ENCODE results near the gene STK4. TPM values are rescaled to one million over a fixed set of nuclear protein-coding genes. Genes with fewer than 3 reads are reported as not detected.

STK4 gene
- polyA plus RNA-seq, 4 donors: 6.9 to 15.8 (median 8.9) TPM

DNA sequence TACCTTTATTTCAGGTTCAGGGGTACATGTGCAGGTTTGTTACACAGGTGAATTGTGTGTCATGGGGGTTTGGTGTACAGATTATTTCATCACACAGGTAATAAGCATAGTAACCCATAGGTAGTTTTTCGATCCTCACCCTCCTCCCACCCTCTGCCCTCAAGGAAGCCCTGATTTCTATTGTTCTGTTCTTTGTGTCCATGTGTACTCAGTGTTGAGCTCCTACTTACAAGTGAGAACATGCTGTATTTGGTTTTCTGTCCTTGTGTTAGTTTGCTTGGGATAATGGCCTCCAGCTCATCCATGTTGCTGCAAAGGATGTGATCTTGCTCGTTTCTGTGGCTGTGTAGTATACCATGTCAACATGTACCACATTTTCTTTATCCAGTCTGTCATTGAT is 66.0 kb downstream of the STK4 start:
- H3K9me3 ChIP-seq (ENCODE audit: control insufficient read depth in 2 of 2, insufficient read depth in 1 of 2, low read depth in 1 of 2, low read length in 1 of 2): no peaks in the 10 kb centered on the region
- DNase-seq: no peak
- FAIRE-seq: no peak
- H3K4me1 ChIP-seq (ENCODE audit: control insufficient read depth in 3 of 3, insufficient read depth in 2 of 3, low read depth in 1 of 3, low read length in 2 of 3): peaks cover 0 to 5% (median 0%) of the 10 kb centered on the region in 3 donors
- 87 to 90% (median 87%) methylated on average over 2 of the region's 2 CpGs for WGBS, 3 donors
- H3K27ac ChIP-seq (ENCODE audit: low read depth in 1 of 3, low read length in 2 of 3): no peak overlapping the region
- peaks cover 0 to 5% (median 3%) of the 10 kb centered on the region in 3 donors for H3K36me3 ChIP-seq (ENCODE audit: control insufficient read depth in 3 of 3, insufficient read depth in 2 of 3, low read depth in 1 of 3, low read length in 3 of 3)
- no peak overlapping the region for H3K4me3 ChIP-seq (ENCODE audit: low read depth in 1 of 3, low read length in 3 of 3)
- H3K27me3 ChIP-seq (ENCODE audit: control insufficient read depth in 3 of 3, insufficient read depth in 3 of 3, low read length in 3 of 3): no peaks in the 10 kb centered on the region

DNA sequence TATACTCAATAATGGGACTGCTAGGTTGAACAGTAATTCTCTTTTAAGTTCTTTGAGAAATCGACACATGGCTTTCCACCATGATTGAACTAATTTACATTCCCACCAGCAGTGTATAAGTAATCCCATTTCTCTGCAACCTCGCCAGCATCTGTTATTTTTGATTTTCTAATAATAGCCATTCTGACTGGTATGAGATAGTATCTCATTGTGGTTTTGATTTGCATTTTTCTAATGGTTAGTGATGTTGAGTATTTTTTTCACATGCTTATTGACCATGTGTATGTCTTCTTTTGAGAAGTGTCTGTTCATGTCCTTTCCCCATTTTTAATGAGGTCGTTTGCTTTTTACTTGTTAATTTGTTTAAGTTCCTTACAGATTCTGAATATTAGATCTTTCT is 66.5 kb downstream of the STK4 start:
- peaks cover 0 to 5% (median 0%) of the 10 kb centered on the region in 3 donors for H3K4me1 ChIP-seq (ENCODE audit: control insufficient read depth in 3 of 3, insufficient read depth in 2 of 3, low read depth in 1 of 3, low read length in 2 of 3)
- no peak overlapping the region for H3K4me3 ChIP-seq (ENCODE audit: low read depth in 1 of 3, low read length in 3 of 3)
- H3K27me3 ChIP-seq (ENCODE audit: control insufficient read depth in 3 of 3, insufficient read depth in 3 of 3, low read length in 3 of 3): no peaks in the 10 kb centered on the region
- peaks cover 0 to 5% (median 3%) of the 10 kb centered on the region in 3 donors for H3K36me3 ChIP-seq (ENCODE audit: control insufficient read depth in 3 of 3, insufficient read depth in 2 of 3, low read depth in 1 of 3, low read length in 3 of 3)
- H3K27ac ChIP-seq (ENCODE audit: low read depth in 1 of 3, low read length in 2 of 3): no peak overlapping the region
- no peaks in the 10 kb centered on the region for H3K9me3 ChIP-seq (ENCODE audit: control insufficient read depth in 2 of 2, insufficient read depth in 1 of 2, low read depth in 1 of 2, low read length in 1 of 2)
- DNase-seq (no peak), FAIRE-seq (no peak)
- WGBS, 3 donors: 83 to 86% (median 83%) methylated on average over 3 of the region's 3 CpGs

DNA sequence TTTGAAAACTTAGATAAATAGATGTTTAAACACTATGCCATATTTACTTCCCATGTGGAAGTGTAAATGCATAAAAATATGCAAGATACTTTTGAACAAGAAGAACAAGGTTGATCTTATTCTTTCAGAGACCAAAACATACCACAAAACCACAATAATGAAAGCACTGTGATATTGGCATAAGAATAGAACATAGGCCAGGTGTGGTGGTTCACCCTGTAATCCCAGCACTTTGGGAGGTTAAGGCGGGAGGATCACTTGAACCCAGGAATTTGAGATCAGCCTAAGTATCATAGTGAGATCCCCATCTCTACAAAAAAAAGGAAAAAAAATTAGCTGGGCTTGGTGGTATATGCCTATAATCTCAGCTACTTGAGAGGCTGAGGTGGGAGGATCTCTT is 68.1 kb downstream of the STK4 start:
- WGBS, 3 donors: 89 to 96% (median 95%) methylated on average over 1 of the region's 1 CpG

DNA sequence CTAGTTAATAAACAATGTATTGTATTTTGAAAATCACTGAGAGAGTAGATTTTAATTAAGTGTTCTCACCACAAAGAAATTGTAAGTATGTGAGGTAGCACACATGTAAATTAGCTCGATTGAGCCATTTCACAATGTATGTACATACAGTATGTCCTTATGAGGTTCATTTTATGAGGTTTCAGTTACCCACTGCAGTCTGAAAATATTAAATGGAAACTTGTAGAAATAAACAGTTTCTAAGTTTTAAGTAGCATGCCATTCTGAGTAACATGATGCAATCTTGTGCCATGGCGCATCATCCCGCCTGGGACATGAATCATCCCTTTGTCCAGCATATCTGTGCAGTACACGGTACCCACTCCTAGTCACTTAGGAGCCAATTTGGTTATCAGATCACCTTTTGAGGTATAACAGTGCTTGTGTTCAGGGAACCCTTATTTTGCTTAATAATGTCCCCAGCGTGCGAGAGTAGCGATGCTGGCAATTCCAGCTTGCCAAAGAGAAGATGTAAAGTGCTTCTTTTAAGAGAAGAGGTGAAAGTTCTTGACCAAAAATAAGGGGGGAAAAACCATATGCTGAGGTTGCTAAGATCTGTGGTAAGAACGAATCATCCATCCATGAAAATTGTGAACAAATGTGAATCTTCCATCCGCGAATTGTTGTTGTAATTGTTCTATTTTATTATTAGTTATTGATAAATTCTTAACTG is 69.9 kb downstream of the STK4 start:
- H3K27ac ChIP-seq (ENCODE audit: low read depth in 1 of 3, low read length in 2 of 3): no peak overlapping the region
- WGBS, 3 donors: 90 to 91% (median 91%) methylated on average over 10 of the region's 10 CpGs
- H3K9me3 ChIP-seq (ENCODE audit: control insufficient read depth in 2 of 2, insufficient read depth in 1 of 2, low read depth in 1 of 2, low read length in 1 of 2): no peaks in the 10 kb centered on the region
- H3K36me3 ChIP-seq (ENCODE audit: control insufficient read depth in 3 of 3, insufficient read depth in 2 of 3, low read depth in 1 of 3, low read length in 3 of 3): peaks cover 0 to 5% (median 3%) of the 10 kb centered on the region in 3 donors
- DNase-seq (no peak), FAIRE-seq (no peak)
- H3K4me1 ChIP-seq (ENCODE audit: control insufficient read depth in 3 of 3, insufficient read depth in 2 of 3, low read depth in 1 of 3, low read length in 2 of 3): peaks cover 0 to 5% (median 0%) of the 10 kb centered on the region in 3 donors
- no peak overlapping the region for H3K4me3 ChIP-seq (ENCODE audit: low read depth in 1 of 3, low read length in 3 of 3)
- H3K27me3 ChIP-seq (ENCODE audit: control insufficient read depth in 3 of 3, insufficient read depth in 3 of 3, low read length in 3 of 3): no peaks in the 10 kb centered on the region

More for the DNA sequence above, 68.1 kb downstream of the STK4 start:
- Histone ChIP-seq H3K27ac (ENCODE audit: low read depth in 1 of 3, low read length in 2 of 3) (no peak overlapping the region), H3K4me1 (ENCODE audit: control insufficient read depth in 3 of 3, insufficient read depth in 2 of 3, low read depth in 1 of 3, low read length in 2 of 3) (peaks cover 0 to 5% (median 0%) of the 10 kb centered on the region in 3 donors), H3K36me3 (ENCODE audit: control insufficient read depth in 3 of 3, insufficient read depth in 2 of 3, low read depth in 1 of 3, low read length in 3 of 3) (peaks cover 0 to 5% (median 3%) of the 10 kb centered on the region in 3 donors), H3K9me3 (ENCODE audit: control insufficient read depth in 2 of 2, insufficient read depth in 1 of 2, low read depth in 1 of 2, low read length in 1 of 2) (no peaks in the 10 kb centered on the region), H3K27me3 (ENCODE audit: control insufficient read depth in 3 of 3, insufficient read depth in 3 of 3, low read length in 3 of 3) (no peaks in the 10 kb centered on the region), H3K4me3 (ENCODE audit: low read depth in 1 of 3, low read length in 3 of 3) (no peak overlapping the region)
- no peak for DNase-seq
- no peak for FAIRE-seq

DNA sequence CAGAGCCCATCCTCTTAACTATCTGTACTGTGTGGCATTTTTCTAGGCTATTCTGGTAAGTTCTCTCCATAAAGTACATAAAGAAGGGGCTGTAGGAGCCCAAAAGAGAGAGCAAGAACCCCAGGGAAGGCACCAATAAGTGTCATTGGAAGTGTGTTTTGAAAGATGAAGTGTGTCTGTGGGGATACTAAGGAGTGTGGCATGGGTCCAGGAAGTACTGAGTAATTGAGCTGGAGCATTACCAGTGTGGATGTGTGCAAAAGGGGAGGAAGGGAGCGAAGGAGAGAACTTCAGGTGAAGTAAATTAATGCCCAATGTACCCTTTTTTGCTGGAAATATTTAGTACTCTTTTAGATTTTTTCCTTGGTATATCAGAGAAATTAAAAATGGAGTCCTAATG is 70.7 kb downstream of the STK4 start:
- no peaks in the 10 kb centered on the region for H3K27me3 ChIP-seq (ENCODE audit: control insufficient read depth in 3 of 3, insufficient read depth in 3 of 3, low read length in 3 of 3)
- FAIRE-seq: no peak
- no peak for DNase-seq
- H3K9me3 ChIP-seq (ENCODE audit: control insufficient read depth in 2 of 2, insufficient read depth in 1 of 2, low read depth in 1 of 2, low read length in 1 of 2): no peaks in the 10 kb centered on the region
- peaks cover 0 to 5% (median 0%) of the 10 kb centered on the region in 3 donors for H3K4me1 ChIP-seq (ENCODE audit: control insufficient read depth in 3 of 3, insufficient read depth in 2 of 3, low read depth in 1 of 3, low read length in 2 of 3)
- H3K36me3 ChIP-seq (ENCODE audit: control insufficient read depth in 3 of 3, insufficient read depth in 2 of 3, low read depth in 1 of 3, low read length in 3 of 3): peaks cover 0 to 4% (median 3%) of the 10 kb centered on the region in 3 donors
- WGBS, 3 donors: 81 to 96% (median 92%) methylated on average over 1 of the region's 1 CpG
- H3K27ac ChIP-seq (ENCODE audit: low read depth in 1 of 3, low read length in 2 of 3): no peak overlapping the region
- H3K4me3 ChIP-seq (ENCODE audit: low read depth in 1 of 3, low read length in 3 of 3): no peak overlapping the region

DNA sequence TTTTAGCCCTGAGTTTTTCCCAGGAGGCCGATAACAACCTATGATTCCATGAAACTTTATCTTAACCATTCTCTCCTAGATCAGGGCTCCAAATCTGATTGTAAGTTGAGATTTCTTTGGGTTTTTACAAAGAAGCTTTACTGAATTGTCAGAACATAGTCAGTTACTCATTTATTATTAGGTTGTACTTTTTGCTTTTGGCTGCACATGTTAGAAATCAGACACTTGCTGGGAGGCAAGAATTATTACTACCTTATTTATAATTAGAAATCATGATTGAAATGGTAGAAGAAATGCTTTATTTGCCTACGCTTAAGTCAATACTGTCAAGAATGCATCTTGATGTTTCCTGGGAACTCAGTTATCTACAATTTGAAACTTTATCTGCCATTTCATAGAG is 71.3 kb downstream of the STK4 start:
- DNase-seq: no peak
- Histone ChIP-seq H3K27me3 (ENCODE audit: control insufficient read depth in 3 of 3, insufficient read depth in 3 of 3, low read length in 3 of 3) (no peaks in the 10 kb centered on the region), H3K4me1 (ENCODE audit: control insufficient read depth in 3 of 3, insufficient read depth in 2 of 3, low read depth in 1 of 3, low read length in 2 of 3) (peaks cover 0 to 2% (median 0%) of the 10 kb centered on the region in 3 donors), H3K4me3 (ENCODE audit: low read depth in 1 of 3, low read length in 3 of 3) (no peak overlapping the region), H3K36me3 (ENCODE audit: control insufficient read depth in 3 of 3, insufficient read depth in 2 of 3, low read depth in 1 of 3, low read length in 3 of 3) (peaks cover 0 to 4% (median 3%) of the 10 kb centered on the region in 3 donors), H3K27ac (ENCODE audit: low read depth in 1 of 3, low read length in 2 of 3) (no peak overlapping the region), H3K9me3 (ENCODE audit: control insufficient read depth in 2 of 2, insufficient read depth in 1 of 2, low read depth in 1 of 2, low read length in 1 of 2) (no peaks in the 10 kb centered on the region)
- no peak for FAIRE-seq
- 90 to 94% (median 94%) methylated on average over 2 of the region's 2 CpGs for whole genome bisulfite sequencing, 3 donors

DNA sequence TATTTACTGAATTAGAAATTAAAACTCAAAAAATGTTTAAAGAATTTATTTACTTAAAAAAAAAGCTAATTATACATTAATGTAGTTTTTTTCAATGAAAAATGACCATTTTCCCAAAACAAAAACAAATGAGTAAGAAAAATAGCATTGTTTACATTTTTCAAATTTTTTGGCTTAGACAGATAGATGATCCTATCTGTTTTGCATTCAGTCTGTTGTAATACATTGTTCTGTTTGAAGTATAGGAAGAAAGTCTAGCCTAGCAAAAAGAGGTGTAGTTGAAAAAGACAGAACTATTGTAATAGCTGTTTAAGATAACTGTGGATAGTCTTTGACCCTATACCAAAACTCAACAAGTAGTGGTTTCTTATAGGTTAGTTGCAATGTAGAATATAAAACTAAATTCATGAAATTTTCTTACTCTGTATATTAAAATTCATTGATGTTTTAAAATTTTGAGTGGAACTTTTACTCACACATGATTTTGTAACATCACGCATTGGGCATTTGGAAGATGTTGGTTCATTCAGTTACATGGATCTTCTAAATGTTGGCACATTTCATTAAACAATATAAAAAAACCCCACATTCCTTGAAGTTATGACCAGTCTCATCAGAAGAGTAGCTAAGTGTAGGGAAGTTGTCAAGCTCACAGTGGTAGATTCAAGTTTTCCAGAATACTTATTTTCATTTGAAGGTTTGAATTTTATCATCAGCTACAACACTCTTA is 72.6 kb downstream of the STK4 start:
- WGBS, 3 donors: 94 to 100% (median 96%) methylated on average over 1 of the region's 1 CpG
- no peak overlapping the region for H3K4me3 ChIP-seq (ENCODE audit: low read depth in 1 of 3, low read length in 3 of 3)
- H3K27ac ChIP-seq (ENCODE audit: low read depth in 1 of 3, low read length in 2 of 3): no peak overlapping the region
- no peak for DNase-seq
- no peak for FAIRE-seq
- peaks cover 0 to 2% (median 0%) of the 10 kb centered on the region in 3 donors for H3K4me1 ChIP-seq (ENCODE audit: control insufficient read depth in 3 of 3, insufficient read depth in 2 of 3, low read depth in 1 of 3, low read length in 2 of 3)
- peaks cover 0 to 3% (median 2%) of the 10 kb centered on the region in 3 donors for H3K36me3 ChIP-seq (ENCODE audit: control insufficient read depth in 3 of 3, insufficient read depth in 2 of 3, low read depth in 1 of 3, low read length in 3 of 3)
- no peaks in the 10 kb centered on the region for H3K9me3 ChIP-seq (ENCODE audit: control insufficient read depth in 2 of 2, insufficient read depth in 1 of 2, low read depth in 1 of 2, low read length in 1 of 2)
- no peaks in the 10 kb centered on the region for H3K27me3 ChIP-seq (ENCODE audit: control insufficient read depth in 3 of 3, insufficient read depth in 3 of 3, low read length in 3 of 3)

DNA sequence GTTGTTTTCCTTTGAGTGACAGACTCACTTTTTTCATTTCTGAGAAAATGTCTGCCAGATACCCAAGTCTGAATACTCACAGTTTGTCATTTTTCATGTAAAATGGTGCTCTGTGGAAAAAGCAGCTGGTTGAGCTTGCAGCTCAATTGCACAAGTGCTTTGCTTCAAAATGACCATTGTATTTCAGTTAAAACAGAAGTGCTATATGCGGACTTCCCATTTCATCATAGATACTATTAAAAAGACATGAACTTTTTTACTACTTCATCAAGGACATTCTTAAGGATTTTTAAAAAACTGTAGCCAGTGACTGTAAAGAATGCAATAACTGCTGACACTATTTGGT is 73.1 kb downstream of the STK4 start:
- DNase-seq: no peak
- peaks cover 0 to 3% (median 2%) of the 10 kb centered on the region in 3 donors for H3K36me3 ChIP-seq (ENCODE audit: control insufficient read depth in 3 of 3, insufficient read depth in 2 of 3, low read depth in 1 of 3, low read length in 3 of 3)
- WGBS, 3 donors: 76 to 94% (median 90%) methylated on average over 1 of the region's 1 CpG
- H3K27me3 ChIP-seq (ENCODE audit: control insufficient read depth in 3 of 3, insufficient read depth in 3 of 3, low read length in 3 of 3): no peaks in the 10 kb centered on the region
- peaks cover 0 to 2% (median 0%) of the 10 kb centered on the region in 3 donors for H3K4me1 ChIP-seq (ENCODE audit: control insufficient read depth in 3 of 3, insufficient read depth in 2 of 3, low read depth in 1 of 3, low read length in 2 of 3)
- FAIRE-seq: no peak
- no peak overlapping the region for H3K27ac ChIP-seq (ENCODE audit: low read depth in 1 of 3, low read length in 2 of 3)
- no peaks in the 10 kb centered on the region for H3K9me3 ChIP-seq (ENCODE audit: control insufficient read depth in 2 of 2, insufficient read depth in 1 of 2, low read depth in 1 of 2, low read length in 1 of 2)
- no peak overlapping the region for H3K4me3 ChIP-seq (ENCODE audit: low read depth in 1 of 3, low read length in 3 of 3)

Measured in small intestine (tissue), 7 donors.